SK-N-MC (cell line): ENCODE results near the gene TMTC1.

ENCODE experiments used
- EZH2 ChIP-seq: fragments of 200-600 bp; sonication (generic); IDR thresholded peaks from one replicate; pipeline ENCODE4 v1.6.1; 2017; ENCODE audit warnings: antibody characterized with exemption
- POLR2AphosphoS5 ChIP-seq: IDR thresholded peaks from 2 replicates; pipeline ENCODE4 v1.6.1; 2012; ENCODE audit warnings: mild to moderate bottlenecking, low read depth, low read length, borderline replicate concordance

DNA sequence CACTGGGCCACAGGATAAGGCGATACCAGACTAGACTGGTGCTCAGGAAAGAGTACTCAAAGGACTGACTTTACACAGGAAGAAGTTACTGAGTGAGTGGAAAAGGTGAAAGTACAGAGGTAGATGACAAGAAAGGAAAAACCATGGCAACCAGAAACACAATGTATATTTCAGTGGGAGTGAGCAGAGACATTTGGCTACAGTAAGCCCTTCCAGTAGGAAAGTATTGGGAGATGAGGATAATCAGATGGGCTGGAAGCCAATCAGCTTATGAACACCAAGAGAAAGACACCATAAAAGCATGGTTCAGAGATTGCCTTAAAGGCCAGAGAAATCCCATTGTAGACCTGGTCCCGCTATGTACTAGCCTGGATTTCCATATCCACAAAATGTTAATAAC is 51.6 kb downstream of the TMTC1 start:
- TF ChIP-seq POLR2AphosphoS5 (no peak), EZH2 (no peak)
